SK-N-SH treated with all-trans-retinoic acid at 6 μM for 48 hours (cell line): Measurements from ENCODE around the gene LYST.
"Not testable (repeated sequence)": the region's sequence is repeated elsewhere in the genome, so short reads cannot be mapped to it uniquely, and the experiment has no call there.

Experiments
- ATAC-seq: fragments of 200-7000 bp; cut with Tn5 transposase; 3 replicates; pipeline ENCODE4 v1.9.1; 2020; ENCODE audit warnings: mild to moderate bottlenecking, moderate library complexity
- ARNTL ChIP-seq: fragments of 450-650 bp; formaldehyde crosslinking; IDR thresholded peaks from 2 replicates; pipeline ENCODE4 v1.5.0; 2020; ENCODE audit warnings: low read depth, mild to moderate bottlenecking, moderate library complexity, borderline replicate concordance
- BACH2 ChIP-seq: fragments of 250-450 bp; sonication (Bioruptor Pico); IDR thresholded peaks from 2 replicates; pipeline ENCODE4 v1.9.0; 2021; ENCODE audit warnings: mild to moderate bottlenecking, borderline replicate concordance
- CREB5 ChIP-seq: fragments of 250-450 bp; sonication (Bioruptor Pico); IDR thresholded peaks from 2 replicates; pipeline ENCODE4 v1.5.1; 2020; ENCODE audit warnings: low read depth, mild to moderate bottlenecking, moderate library complexity
- CSRNP3 ChIP-seq: fragments of 250-450 bp; sonication (Bioruptor Pico); IDR thresholded peaks from 2 replicates; pipeline ENCODE4 v1.5.1; 2021; ENCODE audit warnings: mild to moderate bottlenecking, moderate library complexity
- ESRRG ChIP-seq: fragments of 250-450 bp; sonication (Bioruptor Pico); IDR thresholded peaks from 2 replicates; pipeline ENCODE4 v1.6.1; 2021; ENCODE audit warnings: mild to moderate bottlenecking
- GLIS3 ChIP-seq: fragments of 250-450 bp; sonication (Bioruptor Pico); IDR thresholded peaks from 2 replicates; pipeline ENCODE4 v1.5.0; 2020; ENCODE audit warnings: mild to moderate bottlenecking, moderate library complexity
- ISL1 ChIP-seq: fragments of 250-450 bp; sonication (Bioruptor Pico); IDR thresholded peaks from 2 replicates; pipeline ENCODE4 v2.1.2; 2022; ENCODE audit warnings: mild to moderate bottlenecking, moderate library complexity
- OSR1 ChIP-seq: fragments of 250-450 bp; sonication (Bioruptor Pico); IDR thresholded peaks from 2 replicates; pipeline ENCODE4 v1.8.0; 2022; ENCODE audit warnings: moderate library complexity, mild to moderate bottlenecking, inconsistent platforms
- POU6F1 ChIP-seq: fragments of 250-450 bp; sonication (Bioruptor Pico); IDR thresholded peaks from 2 replicates; pipeline ENCODE4 v1.8.0; 2021; ENCODE audit warnings: low read depth, mild to moderate bottlenecking, moderate library complexity, borderline replicate concordance
- RARB ChIP-seq: fragments of 250-450 bp; sonication (Bioruptor Pico); IDR thresholded peaks from 2 replicates; pipeline ENCODE4 v1.8.0; 2021; ENCODE audit warnings: mild to moderate bottlenecking, moderate library complexity
- TCF4 ChIP-seq: fragments of 250-450 bp; sonication (Bioruptor Pico); IDR thresholded peaks from 2 replicates; pipeline ENCODE4 v1.8.0; 2021; ENCODE audit warnings: mild to moderate bottlenecking, moderate library complexity, borderline replicate concordance
- TOX ChIP-seq: fragments of 250-450 bp; sonication (Bioruptor Pico); IDR thresholded peaks from 2 replicates; pipeline ENCODE4 v1.8.0; 2021; ENCODE audit warnings: mild to moderate bottlenecking, moderate library complexity, borderline replicate concordance
- TSHZ2 ChIP-seq: fragments of 250-450 bp; sonication (Bioruptor Pico); IDR thresholded peaks from 2 replicates; pipeline ENCODE4 v1.5.0; 2020; ENCODE audit warnings: mild to moderate bottlenecking, moderate library complexity
- ZC3H10 ChIP-seq: fragments of 250-450 bp; sonication (Bioruptor Pico); IDR thresholded peaks from 2 replicates; pipeline ENCODE4 v1.5.1; 2021; ENCODE audit warnings: mild to moderate bottlenecking, moderate library complexity
- ZFP3 ChIP-seq: fragments of 250-450 bp; sonication (Bioruptor Pico); IDR thresholded peaks from 2 replicates; pipeline ENCODE4 v1.5.0; 2020; ENCODE audit warnings: mild to moderate bottlenecking, moderate library complexity
- ZFP30 ChIP-seq: fragments of 450-650 bp; formaldehyde crosslinking; IDR thresholded peaks from 2 replicates; pipeline ENCODE4 v1.5.0; 2022; ENCODE audit warnings: mild to moderate bottlenecking, moderate library complexity
- ZNF565 ChIP-seq: fragments of 450-650 bp; formaldehyde crosslinking; conservative IDR thresholded peaks from 2 replicates; pipeline ENCODE4 v1.5.0; 2020; ENCODE audit warnings: low read depth, mild to moderate bottlenecking, moderate library complexity
- ZNF70 ChIP-seq: fragments of 450-650 bp; formaldehyde crosslinking; IDR thresholded peaks from 2 replicates; pipeline ENCODE4 v1.5.0; 2020; ENCODE audit warnings: mild to moderate bottlenecking, moderate library complexity
- ZNF8 ChIP-seq: fragments of 450-650 bp; formaldehyde crosslinking; IDR thresholded peaks from 2 replicates; pipeline ENCODE4 v1.5.0; 2020; ENCODE audit warnings: mild to moderate bottlenecking, moderate library complexity

LYST gene

GRCh38 chr1:235866205-235866912 is at the start of gene LYST:
TSS of gene LYST (minus strand) at chr1:235866906. CDS start at chr1:235830417, 36,489 bp downstream.
- ATAC-seq: peak; percentile 80
- TF ChIP-seq BACH2 (no peak), TSHZ2 (CRISPR knock-in tag) (0 out of 2 replicates have a peak, but pooled peaks have one; percentile 15)

- not testable (repeated sequence) for ATAC-seq
Measured at GRCh38 chr1:235915489-235915888, 48.8 kb upstream of the LYST start.

- TF ChIP-seq CSRNP3 (CRISPR knock-in tag) (no peak), ZNF70 (CRISPR knock-in tag) (no peak), ISL1 (CRISPR knock-in tag) (no peak), TCF4 (CRISPR knock-in tag) (no peak), RARB (CRISPR knock-in tag) (no peak), GLIS3 (CRISPR knock-in tag) (no peak), ZC3H10 (CRISPR knock-in tag) (no peak), ZNF565 (CRISPR knock-in tag) (no peak), ARNTL (no peak), ZNF8 (CRISPR knock-in tag) (no peak), ZFP3 (CRISPR knock-in tag) (no peak), OSR1 (CRISPR knock-in tag) (no peak), CREB5 (CRISPR knock-in tag) (no peak), TOX (CRISPR knock-in tag) (no peak), BACH2 (no peak), ESRRG (CRISPR knock-in tag) (no peak), ZFP30 (CRISPR knock-in tag) (no peak)
Measured at GRCh38 chr1:235913311-235913710, 46.6 kb upstream of the LYST start.

GRCh38 chr1:235911876-235912275 is 45.2 kb upstream of the LYST start:
- ATAC-seq: no peak
- TF ChIP-seq ZFP30 (CRISPR knock-in tag) (no peak), ZC3H10 (CRISPR knock-in tag) (no peak), RARB (CRISPR knock-in tag) (no peak), POU6F1 (CRISPR knock-in tag) (no peak), BACH2 (no peak), TOX (CRISPR knock-in tag) (no peak), ARNTL (no peak), CREB5 (CRISPR knock-in tag) (no peak)

More at GRCh38 chr1:235913311-235913710, 46.6 kb upstream of the LYST start:
- ATAC-seq: no peak
